Measurements from ENCODE around the gene FAM186B. TPM values are rescaled to one million over a fixed set of nuclear protein-coding genes. Genes with fewer than 3 reads are reported as not detected.

Gene FAM186B
- total RNA-seq, 1 donor from 2014 or later = not detected

DNA sequence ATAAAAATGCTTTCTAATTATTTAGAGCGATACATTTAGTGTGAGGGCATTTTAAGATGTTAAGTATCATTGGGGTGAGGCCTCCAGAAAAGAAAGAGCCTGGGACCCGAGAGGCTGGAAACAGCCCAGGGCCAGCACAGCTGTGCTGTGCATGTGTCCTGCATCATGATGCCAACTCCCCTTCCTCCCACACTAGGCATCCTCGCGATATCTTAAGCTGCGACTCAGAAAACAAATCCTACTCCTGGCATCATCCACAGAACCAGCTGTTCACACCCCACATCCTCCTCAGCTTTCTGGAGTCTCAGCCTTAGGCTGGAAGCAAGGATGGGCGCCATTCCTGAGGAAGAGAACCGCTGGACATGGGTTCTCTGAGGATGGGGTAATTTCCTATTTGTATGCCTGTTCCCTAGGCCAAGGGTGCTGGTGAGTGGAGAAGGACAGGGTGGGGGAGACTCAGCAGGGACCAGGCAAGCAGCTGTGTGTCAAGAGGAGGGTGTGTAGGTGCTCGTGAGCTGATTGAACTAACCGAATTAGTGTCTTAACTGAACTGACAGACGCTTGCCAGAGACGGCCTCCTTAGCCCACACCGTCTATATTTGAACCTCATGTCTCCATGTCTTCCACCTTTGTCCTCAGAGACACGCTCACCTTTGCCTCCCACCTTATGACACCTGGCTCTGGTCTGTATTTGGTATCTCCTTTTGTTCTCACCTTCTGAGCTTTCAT lies 21.9 kb downstream of the FAM186B start:
- Histone ChIP-seq H3K79me2 (ENCODE audit: low read depth) (peaks cover 15% of the 10 kb centered on the region), H2AFZ (replicated peaks) (no peak overlapping the region), H4K20me1 (ENCODE audit: low read depth) (peaks cover 20% of the 10 kb centered on the region), H3K4me3 (no peak overlapping the region), H3K4me1 (peaks cover 25% of the 10 kb centered on the region), H3K9me3 (ENCODE audit: low read depth) (no peaks in the 10 kb centered on the region), H3K4me2 (no peak overlapping the region), H3K36me3 (no peaks in the 10 kb centered on the region), H3K9ac (no peak overlapping the region), H3K27me3 (no peaks in the 10 kb centered on the region), H3F3A (ENCODE audit: low read depth) (peaks cover 34% of the 10 kb centered on the region), H3K27ac (no peak overlapping the region)
- no peak overlapping the region for H3K27ac Mint-ChIP-seq
- H3K4me3 Mint-ChIP-seq = no peak overlapping the region
- no peaks in the 10 kb centered on the region for H3K9me3 Mint-ChIP-seq
- peaks cover 11% of the 10 kb centered on the region for H3K36me3 Mint-ChIP-seq
- TF ChIP-seq EZH2phosphoT487 (IDR thresholded peaks at IDR 0.05) (no peak), EZH2 (IDR thresholded peaks at IDR 0.05) (no peak)
- TF ChIP-seq, protein P1, sequence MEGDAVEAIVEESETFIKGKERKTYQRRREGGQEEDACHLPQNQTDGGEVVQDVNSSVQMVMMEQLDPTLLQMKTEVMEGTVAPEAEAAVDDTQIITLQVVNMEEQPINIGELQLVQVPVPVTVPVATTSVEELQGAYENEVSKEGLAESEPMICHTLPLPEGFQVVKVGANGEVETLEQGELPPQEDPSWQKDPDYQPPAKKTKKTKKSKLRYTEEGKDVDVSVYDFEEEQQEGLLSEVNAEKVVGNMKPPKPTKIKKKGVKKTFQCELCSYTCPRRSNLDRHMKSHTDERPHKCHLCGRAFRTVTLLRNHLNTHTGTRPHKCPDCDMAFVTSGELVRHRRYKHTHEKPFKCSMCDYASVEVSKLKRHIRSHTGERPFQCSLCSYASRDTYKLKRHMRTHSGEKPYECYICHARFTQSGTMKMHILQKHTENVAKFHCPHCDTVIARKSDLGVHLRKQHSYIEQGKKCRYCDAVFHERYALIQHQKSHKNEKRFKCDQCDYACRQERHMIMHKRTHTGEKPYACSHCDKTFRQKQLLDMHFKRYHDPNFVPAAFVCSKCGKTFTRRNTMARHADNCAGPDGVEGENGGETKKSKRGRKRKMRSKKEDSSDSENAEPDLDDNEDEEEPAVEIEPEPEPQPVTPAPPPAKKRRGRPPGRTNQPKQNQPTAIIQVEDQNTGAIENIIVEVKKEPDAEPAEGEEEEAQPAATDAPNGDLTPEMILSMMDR (IDR thresholded peaks at IDR 0.05) = no peak
- peaks cover 29% of the 10 kb centered on the region for H3K4me1 Mint-ChIP-seq
- peaks cover 5% of the 10 kb centered on the region for H3K27me3 Mint-ChIP-seq (ENCODE audit: insufficient read depth, low read depth)
- DNase-seq (ENCODE audit: low spot score) = no peak

DNA sequence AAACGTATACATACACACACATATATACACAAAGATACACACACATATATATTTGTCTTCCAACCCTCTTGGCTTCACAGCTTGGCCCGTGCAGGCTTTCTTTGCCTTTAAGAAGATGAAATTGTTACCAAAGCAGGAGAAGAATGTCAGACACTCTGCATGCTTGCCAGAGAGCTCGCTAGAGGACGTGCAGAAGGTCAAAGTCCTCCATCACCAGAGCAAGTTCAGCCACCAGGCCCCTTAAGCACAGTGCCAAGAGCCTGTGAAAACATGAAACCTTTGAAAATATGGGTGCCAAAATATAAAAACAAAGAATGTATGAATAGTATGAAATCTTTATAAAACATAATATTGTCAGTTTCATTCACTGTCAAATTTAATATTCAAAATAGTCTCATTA lies 22.6 kb downstream of the FAM186B start:
- TF ChIP-seq, protein P1 (IDR thresholded peaks at IDR 0.05) = no peak
- TF ChIP-seq EZH2phosphoT487 (IDR thresholded peaks at IDR 0.05) (no peak), EZH2 (IDR thresholded peaks at IDR 0.05) (no peak)
- DNase-seq (ENCODE audit: low spot score) = no peak
- no peak overlapping the region for H3K27ac ChIP-seq
- no peak overlapping the region for H3K4me3 ChIP-seq
- H3K9me3 ChIP-seq (ENCODE audit: low read depth) = no peaks in the 10 kb centered on the region
- H3K36me3 ChIP-seq = no peaks in the 10 kb centered on the region
- H3K4me2 ChIP-seq = no peak overlapping the region
- no peak overlapping the region for H3K27ac Mint-ChIP-seq
- no peak overlapping the region for H3K9ac ChIP-seq
- H4K20me1 ChIP-seq (ENCODE audit: low read depth) = peaks cover 20% of the 10 kb centered on the region
- peaks cover 11% of the 10 kb centered on the region for H3K36me3 Mint-ChIP-seq
- peaks cover 15% of the 10 kb centered on the region for H3K79me2 ChIP-seq (ENCODE audit: low read depth)
- peaks cover 5% of the 10 kb centered on the region for H3K27me3 Mint-ChIP-seq (ENCODE audit: insufficient read depth, low read depth)
- no peak overlapping the region for H3K4me3 Mint-ChIP-seq
- peaks cover 31% of the 10 kb centered on the region for H3K4me1 ChIP-seq
- peaks cover 40% of the 10 kb centered on the region for H3F3A ChIP-seq (ENCODE audit: low read depth)
- no peak overlapping the region for H2AFZ ChIP-seq (replicated peaks)
- H3K9me3 Mint-ChIP-seq = no peaks in the 10 kb centered on the region
- H3K27me3 ChIP-seq = no peaks in the 10 kb centered on the region
- peaks cover 32% of the 10 kb centered on the region for H3K4me1 Mint-ChIP-seq

- no peaks in the 10 kb centered on the region for H3K36me3 ChIP-seq
- TF ChIP-seq, protein P1 (IDR thresholded peaks at IDR 0.05) = no peak
- TF ChIP-seq EZH2phosphoT487 (IDR thresholded peaks at IDR 0.05) (no peak), EZH2 (IDR thresholded peaks at IDR 0.05) (no peak)
These were observed 23.2 kb downstream of the FAM186B start for GRCh38 chr12:49582201-49582600.

More at GRCh38 chr12:49582201-49582600, 23.2 kb downstream of the FAM186B start:
- Mint-ChIP-seq H3K9me3 (no peaks in the 10 kb centered on the region), H3K36me3 (peaks cover 11% of the 10 kb centered on the region), H3K4me3 (no peak overlapping the region), H3K4me1 (peaks cover 33% of the 10 kb centered on the region), H3K27me3 (ENCODE audit: insufficient read depth, low read depth) (peaks cover 5% of the 10 kb centered on the region), H3K27ac (no peak overlapping the region)
- H3K4me3 ChIP-seq = no peak overlapping the region
- peaks cover 15% of the 10 kb centered on the region for H3K79me2 ChIP-seq (ENCODE audit: low read depth)
- H3K27ac ChIP-seq = no peak overlapping the region
- no peaks in the 10 kb centered on the region for H3K9me3 ChIP-seq (ENCODE audit: low read depth)
- no peaks in the 10 kb centered on the region for H3K27me3 ChIP-seq
- no peak overlapping the region for H3K9ac ChIP-seq
- peaks cover 44% of the 10 kb centered on the region for H3F3A ChIP-seq (ENCODE audit: low read depth)
- DNase-seq (ENCODE audit: low spot score) = no peak
- peaks cover 20% of the 10 kb centered on the region for H4K20me1 ChIP-seq (ENCODE audit: low read depth)
- H2AFZ ChIP-seq (replicated peaks) = no peak overlapping the region
- no peak overlapping the region for H3K4me2 ChIP-seq
- peaks cover 31% of the 10 kb centered on the region for H3K4me1 ChIP-seq
